ENCODE data around the gene ZNF763. TPM values are rescaled to one million over a fixed set of nuclear protein-coding genes. Genes with fewer than 3 reads are reported as not detected.
A peak's percentile ranks its signal among the peaks of the same experiment; 100 is the strongest.

Gene ZNF763
- polyA plus RNA-seq, 3 donors = 1.3 to 2.6 (median 1.7) TPM

GRCh38 chr19:12015015-12015752 lies 50.3 kb downstream of the ZNF763 start:
- Mint-ChIP-seq H3K4me1 (no peaks in the 10 kb centered on the region), H3K4me3 (no peak overlapping the region), H3K9me3 (peaks cover 57 to 96% (median 93%) of the 10 kb centered on the region in 7 donors), H3K27me3 (ENCODE audit: low read depth in 3 of 3) (peaks cover 0 to 1% (median 0%) of the 10 kb centered on the region in 3 donors), H3K27ac (no peak overlapping the region), H3K36me3 (peaks cover 45 to 70% of the 10 kb centered on the region in 2 donors)
- no peaks in the 10 kb centered on the region for H4K20me1 ChIP-seq (ENCODE audit: insufficient read depth, low read length)
- WGBS (ENCODE audit: insufficient coverage) = no CpG with 5 or more reads among the region's 9 CpGs
- peaks cover 10 to 79% of the 10 kb centered on the region in 2 donors for H3K36me3 ChIP-seq (replicated peaks in 1 of 2; ENCODE audit: control insufficient read depth in 1 of 2, insufficient read depth in 2 of 2, low read length in 2 of 2)
- no peak for DNase-seq
- H3K4me1 ChIP-seq (ENCODE audit: control insufficient read depth in 1 of 2, insufficient read depth in 2 of 2, low read length in 2 of 2) = no peaks in the 10 kb centered on the region
- H3K27me3 ChIP-seq (ENCODE audit: control insufficient read depth in 2 of 2, insufficient read depth in 2 of 2, low read length in 2 of 2) = no peaks in the 10 kb centered on the region
- TF ChIP-seq CTCF (IDR thresholded peaks at IDR 0.05) = no peak
- H3K9me3 ChIP-seq (replicated peaks in 1 of 2; ENCODE audit: control insufficient read depth in 1 of 2, insufficient read depth in 1 of 2, low read length in 2 of 2) = peaks cover 82 to 96% of the 10 kb centered on the region in 2 donors
- H2AFZ ChIP-seq (ENCODE audit: insufficient read depth, low read depth, low read length, poor library complexity, severe bottlenecking) = no peak overlapping the region
- H3K9ac ChIP-seq (ENCODE audit: insufficient read depth, low read length, poor library complexity, severe bottlenecking) = no peak overlapping the region
- peak overlapping the region in 1 of 3 experiments; percentile 36 for H3K4me3 ChIP-seq (replicated peaks in 1 of 3; ENCODE audit: low read depth in 2 of 3, low read length in 3 of 3)
- H3K4me2 ChIP-seq (replicated peaks; ENCODE audit: extremely low read depth, low read length, poor library complexity, severe bottlenecking) = no peak overlapping the region
- no peak overlapping the region for H3K27ac ChIP-seq (ENCODE audit: low read depth in 1 of 2, low read length in 2 of 2)
- no peaks in the 10 kb centered on the region for H3K79me2 ChIP-seq (ENCODE audit: insufficient read depth, low read length)
- intact Hi-C loops (cut with micrococcal nuclease) = no loop called here

GRCh38 chr19:12015753-12016116 lies 50.9 kb downstream of the ZNF763 start:
- no peak for TF ChIP-seq CTCF (IDR thresholded peaks at IDR 0.05)
- no peak overlapping the region for H3K27ac Mint-ChIP-seq
- H3K27me3 ChIP-seq (ENCODE audit: control insufficient read depth in 2 of 2, insufficient read depth in 2 of 2, low read length in 2 of 2) = no peaks in the 10 kb centered on the region
- peak overlapping the region in 1 of 3 experiments; percentile 36 for H3K4me3 ChIP-seq (replicated peaks in 1 of 3; ENCODE audit: low read depth in 2 of 3, low read length in 3 of 3)
- intact Hi-C loops (cut with micrococcal nuclease) = no loop called here
- peaks cover 54 to 95% (median 91%) of the 10 kb centered on the region in 7 donors for H3K9me3 Mint-ChIP-seq
- H4K20me1 ChIP-seq (ENCODE audit: insufficient read depth, low read length) = no peaks in the 10 kb centered on the region
- no peaks in the 10 kb centered on the region for H3K79me2 ChIP-seq (ENCODE audit: insufficient read depth, low read length)
- H3K36me3 Mint-ChIP-seq = peaks cover 40 to 64% of the 10 kb centered on the region in 2 donors
- no peak overlapping the region for H3K4me3 Mint-ChIP-seq
- peaks cover 0 to under 1% (median 0%) of the 10 kb centered on the region in 3 donors for H3K27me3 Mint-ChIP-seq (ENCODE audit: low read depth in 3 of 3)
- DNase-seq = no peak
- no peak overlapping the region for H3K27ac ChIP-seq (ENCODE audit: low read depth in 1 of 2, low read length in 2 of 2)
- no peak overlapping the region for H2AFZ ChIP-seq (ENCODE audit: insufficient read depth, low read depth, low read length, poor library complexity, severe bottlenecking)
- H3K9ac ChIP-seq (ENCODE audit: insufficient read depth, low read length, poor library complexity, severe bottlenecking) = no peak overlapping the region
- WGBS (ENCODE audit: insufficient coverage) = no CpG with 5 or more reads among the region's 2 CpGs
- no peak overlapping the region for H3K4me2 ChIP-seq (replicated peaks; ENCODE audit: extremely low read depth, low read length, poor library complexity, severe bottlenecking)
- peaks cover 85 to 99% of the 10 kb centered on the region in 2 donors for H3K9me3 ChIP-seq (replicated peaks in 1 of 2; ENCODE audit: control insufficient read depth in 1 of 2, insufficient read depth in 1 of 2, low read length in 2 of 2)
- H3K4me1 ChIP-seq (ENCODE audit: control insufficient read depth in 1 of 2, insufficient read depth in 2 of 2, low read length in 2 of 2) = no peaks in the 10 kb centered on the region
- H3K36me3 ChIP-seq (replicated peaks in 1 of 2; ENCODE audit: control insufficient read depth in 1 of 2, insufficient read depth in 2 of 2, low read length in 2 of 2) = peaks cover 10 to 79% of the 10 kb centered on the region in 2 donors
- no peaks in the 10 kb centered on the region for H3K4me1 Mint-ChIP-seq

Small RNA genes lying within 50 kb of the gene (small RNA-seq; reads per million reads assigned to genes)
- gene RNA5SP464 (ENCODE audit: insufficient read length, low read depth) = not detected
- not detected for gene RNA5SP465 (ENCODE audit: insufficient read length, low read depth)

Other genes with a start within 250 kb of the ZNF763 start
- gene ZNF823, start 226.1 kb upstream of the ZNF763 start, polyA plus RNA-seq = under 1 TPM; 0.48 to 0.85 (median 0.67) TPM
- 1 to 10 TPM in 1 of 3 donors, under 1 TPM in 2; 0.48 to 1.0 (median 0.95) TPM for gene ZNF441, start 198.0 kb upstream of the ZNF763 start, polyA plus RNA-seq
- gene ZNF491, start 166.5 kb upstream of the ZNF763 start, polyA plus RNA-seq = under 1 TPM in 2 of 3 donors, not detected in 1; 0.27 to 0.92 TPM
- 1 to 10 TPM; 2.4 to 4.1 (median 3.4) TPM for gene ZNF440, start 150.8 kb upstream of the ZNF763 start, polyA plus RNA-seq
- gene ZNF439, start 116.3 kb upstream of the ZNF763 start, polyA plus RNA-seq = 1 to 10 TPM in 1 of 3 donors, under 1 TPM in 2; 0.31 to 2.1 (median 0.82) TPM
- 1 to 10 TPM in 2 of 3 donors, under 1 TPM in 1; 0.98 to 1.7 (median 1.1) TPM for gene ZNF69, start 77.3 kb upstream of the ZNF763 start, polyA plus RNA-seq
- 10 to 100 TPM in 1 of 3 donors, 1 to 10 TPM in 2; 1.1 to 18.3 (median 1.2) TPM for gene ZNF700, start 39.9 kb upstream of the ZNF763 start, polyA plus RNA-seq
- 1 to 10 TPM in 1 of 3 donors, under 1 TPM in 2; 0.50 to 1.1 (median 0.76) TPM for gene ZNF433, start 70.6 kb downstream of the ZNF763 start, polyA plus RNA-seq
- not detected for gene ZNF878, start 87.9 kb downstream of the ZNF763 start, polyA plus RNA-seq
- gene ZNF844, start 99.7 kb downstream of the ZNF763 start, polyA plus RNA-seq = 1 to 10 TPM; 1.9 to 2.2 (median 2.0) TPM
- gene ZNF20, start 175.3 kb downstream of the ZNF763 start, polyA plus RNA-seq = 1 to 10 TPM in 2 of 3 donors, under 1 TPM in 1; 0.86 to 2.6 (median 1.3) TPM
- under 1 TPM in 1 of 3 donors, not detected in 2; 0.37 TPM for gene ZNF625, start 191.7 kb downstream of the ZNF763 start, polyA plus RNA-seq
- gene ZNF136, start 198.1 kb downstream of the ZNF763 start, polyA plus RNA-seq = 1 to 10 TPM; 3.4 to 6.4 (median 5.8) TPM

Measured in CD14-positive monocyte (primary cell).